Midbrain (tissue), 1 donor: ENCODE results near the gene KLK14.

ENCODE experiments used
- DNase-seq: peaks from one replicate; lab custom pipeline; 2025; lab: John Stamatoyannopoulos, UW

KLK14 gene

GRCh38 chr19:51108066-51108804, 25.5 kb upstream of the KLK14 start, which contains the start of gene CTU1:
CTU1 (minus strand) TSS chr19:51108409; CDS start chr19:51104569, 3,840 bp downstream.
- DNase-seq = peak; percentile 99

- DNase-seq = no peak
These were observed 24.8 kb upstream of the KLK14 start for GRCh38 chr19:51107406-51108065.

- no peak for DNase-seq
These were observed 21.2 kb upstream of the KLK14 start for GRCh38 chr19:51103926-51104341.

GRCh38 chr19:51102991-51103390, 20.3 kb upstream of the KLK14 start:
- no peak for DNase-seq

- DNase-seq = no peak
These were observed 18.6 kb upstream of the KLK14 start for GRCh38 chr19:51101171-51101865.

GRCh38 chr19:51100601-51101000, 17.9 kb upstream of the KLK14 start:
- no peak for DNase-seq

GRCh38 chr19:51099047-51099382, 16.3 kb upstream of the KLK14 start:
- DNase-seq = no peak

GRCh38 chr19:51098365-51099046, 15.8 kb upstream of the KLK14 start:
- DNase-seq = no peak

- DNase-seq = no peak
These were observed 15.1 kb upstream of the KLK14 start for GRCh38 chr19:51097796-51098195.

GRCh38 chr19:51097166-51097738, 14.6 kb upstream of the KLK14 start:
- DNase-seq = peak; percentile 9

GRCh38 chr19:51096473-51097165, 13.9 kb upstream of the KLK14 start:
- no peak for DNase-seq

- peak; percentile 1 for DNase-seq
These were observed 12.1 kb upstream of the KLK14 start for GRCh38 chr19:51094696-51095279.

GRCh38 chr19:51093510-51094345, 11.0 kb upstream of the KLK14 start:
- DNase-seq = no peak

GRCh38 chr19:51093101-51093500, 10.4 kb upstream of the KLK14 start:
- DNase-seq = no peak

GRCh38 chr19:51091895-51092873, 9.5 kb upstream of the KLK14 start:
- DNase-seq = no peak

GRCh38 chr19:51091126-51091525, 8.4 kb upstream of the KLK14 start:
- DNase-seq = no peak

- DNase-seq = no peak
These were observed 7.8 kb upstream of the KLK14 start for GRCh38 chr19:51090471-51090870.

GRCh38 chr19:51089786-51090185, 7.1 kb upstream of the KLK14 start:
- no peak for DNase-seq
